Esophagus muscularis mucosa (tissue), 4 donors: Measurements from ENCODE around the gene NADSYN1.

Experiments used
- EP300 ChIP-seq: sonication (generic); formaldehyde crosslinking; IDR thresholded peaks from one replicate; pipeline ENCODE4 v1.6.1; 2017; ENCODE audit warnings: antibody characterized with exemption
- POLR2A ChIP-seq: fragments of 450-650 bp; IDR thresholded peaks from one replicate; pipeline ENCODE4 v1.6.1; 2017; ENCODE audit warnings: antibody characterized with exemption, moderate library complexity, mild to moderate bottlenecking, low read depth
- POLR2AphosphoS5 ChIP-seq, 2 donors: sonication (generic); formaldehyde crosslinking; IDR thresholded peaks; one replicate each; pipeline ENCODE4 v1.6.1; 2017; ENCODE audit warnings: antibody characterized with exemption in 2 of 2
- TF ChIP-seq, protein P1 (sequence below), 3 experiments: fragments of 200-600 bp in 2 of 3; fragments of 450-650 bp in 1 of 3; sonication (generic) in 2 of 3; IDR thresholded peaks; one replicate each; pipeline ENCODE4 v1.5.1; 2017 to 2019; ENCODE audit warnings: antibody characterized with exemption in 3 of 3, mild to moderate bottlenecking in 2 of 3, moderate library complexity in 1 of 3

DNA sequence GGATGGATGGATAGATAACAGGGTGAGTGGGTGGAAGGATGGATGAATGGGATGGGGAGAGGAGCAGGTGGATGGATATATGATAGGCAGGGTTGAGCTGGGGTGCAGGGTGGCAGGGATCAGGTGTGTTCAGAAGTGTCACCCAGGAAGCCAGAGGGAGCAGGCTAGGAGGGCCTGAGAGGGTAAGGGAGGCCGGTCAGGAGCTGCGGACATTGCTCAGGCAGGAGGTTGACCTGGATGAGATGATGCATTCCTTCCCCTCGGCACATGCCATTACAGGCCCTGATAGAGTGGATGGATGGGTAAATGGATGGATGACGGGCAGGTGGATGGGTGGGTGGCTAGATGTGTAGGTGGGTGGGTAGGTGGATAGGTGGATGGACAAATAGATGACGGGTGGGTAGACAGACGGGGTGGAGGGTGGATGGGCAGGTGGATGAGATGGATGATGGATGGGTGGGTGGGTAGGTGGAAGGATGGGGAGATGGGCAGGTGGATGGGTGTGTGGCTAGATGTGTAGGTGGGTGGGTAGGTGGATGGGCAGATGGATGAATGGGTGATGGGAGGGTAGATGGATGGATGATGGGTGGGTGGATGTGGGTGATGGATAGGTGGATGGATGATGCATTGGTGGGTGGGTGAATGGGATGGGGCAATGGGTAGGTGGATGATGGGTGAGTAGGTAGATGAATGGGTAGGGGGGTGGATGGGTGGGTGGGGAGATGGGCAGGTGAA is 12.8 kb upstream of the NADSYN1 start:
- TF ChIP-seq, protein P1, sequence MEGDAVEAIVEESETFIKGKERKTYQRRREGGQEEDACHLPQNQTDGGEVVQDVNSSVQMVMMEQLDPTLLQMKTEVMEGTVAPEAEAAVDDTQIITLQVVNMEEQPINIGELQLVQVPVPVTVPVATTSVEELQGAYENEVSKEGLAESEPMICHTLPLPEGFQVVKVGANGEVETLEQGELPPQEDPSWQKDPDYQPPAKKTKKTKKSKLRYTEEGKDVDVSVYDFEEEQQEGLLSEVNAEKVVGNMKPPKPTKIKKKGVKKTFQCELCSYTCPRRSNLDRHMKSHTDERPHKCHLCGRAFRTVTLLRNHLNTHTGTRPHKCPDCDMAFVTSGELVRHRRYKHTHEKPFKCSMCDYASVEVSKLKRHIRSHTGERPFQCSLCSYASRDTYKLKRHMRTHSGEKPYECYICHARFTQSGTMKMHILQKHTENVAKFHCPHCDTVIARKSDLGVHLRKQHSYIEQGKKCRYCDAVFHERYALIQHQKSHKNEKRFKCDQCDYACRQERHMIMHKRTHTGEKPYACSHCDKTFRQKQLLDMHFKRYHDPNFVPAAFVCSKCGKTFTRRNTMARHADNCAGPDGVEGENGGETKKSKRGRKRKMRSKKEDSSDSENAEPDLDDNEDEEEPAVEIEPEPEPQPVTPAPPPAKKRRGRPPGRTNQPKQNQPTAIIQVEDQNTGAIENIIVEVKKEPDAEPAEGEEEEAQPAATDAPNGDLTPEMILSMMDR (IDR thresholded peaks at IDR 0.05) = no peak
- TF ChIP-seq POLR2A (no peak), POLR2AphosphoS5 (IDR thresholded peaks at IDR 0.05) (no peak), EP300 (no peak)
